ENCODE measurements around the gene R3HCC1L. TPM values are rescaled to one million over a fixed set of nuclear protein-coding genes. Genes with fewer than 3 reads are reported as not detected.

R3HCC1L gene
- total and polyA plus RNA-seq, 2 experiments from 2014 or later, result 5.2 to 12.7 TPM

GRCh38 chr10:98107644-98108430 is 26.6 kb upstream of the R3HCC1L start:
- Histone ChIP-seq H2AFZ (no peak overlapping the region), H3K27ac (no peak overlapping the region), H3K9me3 (ENCODE audit: low read depth) (no peaks in the 10 kb centered on the region), H3K4me3 (no peak overlapping the region), H3K36me3 (replicated peaks; ENCODE audit: insufficient read depth, low read depth) (no peaks in the 10 kb centered on the region), H3K4me1 (ENCODE audit: insufficient read depth) (no peaks in the 10 kb centered on the region), H3K27me3 (peaks cover 18% of the 10 kb centered on the region), H4K20me1 (ENCODE audit: insufficient read depth, poor library complexity, severe bottlenecking) (no peaks in the 10 kb centered on the region), H3K9me2 (replicated peaks; ENCODE audit: insufficient read depth) (no peaks in the 10 kb centered on the region), H3K4me2 (no peak overlapping the region), H3K79me2 (no peaks in the 10 kb centered on the region)
- DNase-seq (ENCODE audit: low spot score), result no peak
- WGBS (ENCODE audit: low lambda C conversion rate, missing lambda C conversion rate), result 81% methylated on average over 10 of the region's 10 CpGs
- TF ChIP-seq EZH2 (IDR thresholded peaks at IDR 0.05; ENCODE audit: borderline replicate concordance) (no peak), CTCF (IDR thresholded peaks at IDR 0.05; ENCODE audit: poor library complexity) (no peak), EZH2phosphoT487 (IDR thresholded peaks at IDR 0.05; ENCODE audit: low read depth, severe bottlenecking, unreplicated experiment) (no peak)

DNA sequence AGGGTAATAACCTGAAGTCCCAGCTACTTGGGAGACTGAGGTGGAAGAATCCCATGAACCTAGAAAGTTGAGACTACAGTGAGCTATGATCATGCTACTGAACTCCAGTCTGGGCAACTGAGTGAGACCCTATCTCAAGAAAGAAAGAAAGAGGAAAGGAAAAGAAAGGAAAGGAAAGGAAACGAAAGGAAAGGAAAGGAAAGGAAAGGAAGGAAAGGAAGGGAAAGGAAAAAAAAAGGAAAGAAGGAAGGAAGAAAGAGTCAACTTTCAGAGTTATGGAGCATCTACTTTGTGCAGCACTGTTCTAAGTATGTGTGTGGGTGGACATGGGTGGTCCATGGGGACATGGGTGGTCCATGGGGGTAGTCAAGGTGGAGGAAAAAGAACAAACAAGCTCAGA is 24.1 kb upstream of the R3HCC1L start:
- 50% methylated on average over 1 of the region's 1 CpG for WGBS (ENCODE audit: low lambda C conversion rate, missing lambda C conversion rate)
- H3K27ac ChIP-seq, result no peak overlapping the region
- no peaks in the 10 kb centered on the region for H3K4me1 ChIP-seq (ENCODE audit: insufficient read depth)
- H4K20me1 ChIP-seq (ENCODE audit: insufficient read depth, poor library complexity, severe bottlenecking), result no peaks in the 10 kb centered on the region
- H3K9me2 ChIP-seq (replicated peaks; ENCODE audit: insufficient read depth), result no peaks in the 10 kb centered on the region
- TF ChIP-seq CTCF (IDR thresholded peaks at IDR 0.05; ENCODE audit: poor library complexity) (no peak), EZH2phosphoT487 (IDR thresholded peaks at IDR 0.05; ENCODE audit: low read depth, severe bottlenecking, unreplicated experiment) (no peak), EZH2 (IDR thresholded peaks at IDR 0.05; ENCODE audit: borderline replicate concordance) (no peak)
- no peaks in the 10 kb centered on the region for H3K36me3 ChIP-seq (replicated peaks; ENCODE audit: insufficient read depth, low read depth)
- no peak for DNase-seq (ENCODE audit: low spot score)
- H3K27me3 ChIP-seq, result peaks cover 39% of the 10 kb centered on the region
- no peaks in the 10 kb centered on the region for H3K9me3 ChIP-seq (ENCODE audit: low read depth)
- no peak overlapping the region for H3K4me2 ChIP-seq
- no peak overlapping the region for H3K4me3 ChIP-seq
- H2AFZ ChIP-seq, result no peak overlapping the region
- H3K79me2 ChIP-seq, result no peaks in the 10 kb centered on the region

DNA sequence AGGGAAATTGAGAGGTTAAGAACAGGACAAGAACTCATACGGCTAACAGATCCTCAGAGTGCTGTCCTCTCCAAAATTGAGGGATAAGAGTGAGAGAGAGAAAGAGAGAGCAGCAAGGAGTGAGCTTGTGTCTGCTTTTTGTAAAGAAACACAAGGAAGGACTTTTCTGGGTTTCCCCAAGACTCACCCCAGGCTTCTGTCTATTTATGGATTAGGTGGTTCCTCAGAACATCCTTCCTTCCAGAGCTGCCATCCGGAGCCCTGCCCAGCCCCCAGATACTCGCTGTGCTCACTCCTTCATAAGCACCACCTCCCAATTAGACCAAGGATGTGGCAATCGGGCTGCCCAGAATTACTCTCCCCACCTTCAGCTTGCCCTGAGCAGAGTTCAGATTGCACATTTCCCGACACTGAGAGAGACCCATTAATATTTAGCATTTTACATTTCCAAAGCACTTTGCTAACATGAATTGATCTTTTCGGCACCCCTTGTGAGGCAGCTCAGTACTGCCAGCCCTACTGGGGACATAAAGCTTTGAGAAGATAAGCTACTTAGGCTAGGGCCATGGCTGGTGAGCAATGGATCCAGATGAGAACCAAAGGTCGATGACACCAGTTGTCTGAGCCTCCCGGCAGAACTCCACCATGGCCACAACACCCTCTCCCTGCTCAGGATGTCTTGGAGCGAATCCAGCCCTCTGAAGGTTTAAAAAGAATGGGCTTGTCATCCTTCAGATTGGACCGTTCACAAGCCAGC is 19.2 kb upstream of the R3HCC1L start:
- Histone ChIP-seq H3K27ac (no peak overlapping the region), H3K9me2 (replicated peaks; ENCODE audit: insufficient read depth) (no peaks in the 10 kb centered on the region), H3K4me2 (no peak overlapping the region), H4K20me1 (ENCODE audit: insufficient read depth, poor library complexity, severe bottlenecking) (no peaks in the 10 kb centered on the region), H3K27me3 (peaks cover 50% of the 10 kb centered on the region), H3K4me3 (no peak overlapping the region), H3K79me2 (no peaks in the 10 kb centered on the region), H3K9me3 (ENCODE audit: low read depth) (no peaks in the 10 kb centered on the region), H3K36me3 (replicated peaks; ENCODE audit: insufficient read depth, low read depth) (no peaks in the 10 kb centered on the region), H3K4me1 (ENCODE audit: insufficient read depth) (no peaks in the 10 kb centered on the region), H2AFZ (no peak overlapping the region)
- TF ChIP-seq CTCF (IDR thresholded peaks at IDR 0.05; ENCODE audit: poor library complexity), result no peak
- TF ChIP-seq EZH2phosphoT487 (IDR thresholded peaks at IDR 0.05; ENCODE audit: low read depth, severe bottlenecking, unreplicated experiment), result no peak
- TF ChIP-seq EZH2 (IDR thresholded peaks at IDR 0.05; ENCODE audit: borderline replicate concordance), result no peak
- WGBS (ENCODE audit: low lambda C conversion rate, missing lambda C conversion rate), result 78% methylated on average over 10 of the region's 10 CpGs
- DNase-seq (ENCODE audit: low spot score), result no peak
